Fibroblast of pulmonary artery (primary cell): ENCODE measurements around the gene PTPRN2.

Experiments used
- DNase-seq: peaks from one replicate; pipeline ENCODE4 v3.0.0-alpha.2; 2010; ENCODE audit warnings: low read depth
- H3K4me3 ChIP-seq: replicated peaks from 2 replicates; pipeline ENCODE4 v1.5.1; 2011; ENCODE audit warnings: low read depth, mild to moderate bottlenecking, control low read depth, low read length, moderate library complexity
- TF ChIP-seq, protein P1 (sequence below): IDR thresholded peaks from 2 replicates; pipeline ENCODE4 v1.5.1; 2011; ENCODE audit warnings: mild to moderate bottlenecking, control low read depth, low read length, inconsistent platforms; ENCODE audit errors: missing control alignments

The PTPRN2 gene

DNA sequence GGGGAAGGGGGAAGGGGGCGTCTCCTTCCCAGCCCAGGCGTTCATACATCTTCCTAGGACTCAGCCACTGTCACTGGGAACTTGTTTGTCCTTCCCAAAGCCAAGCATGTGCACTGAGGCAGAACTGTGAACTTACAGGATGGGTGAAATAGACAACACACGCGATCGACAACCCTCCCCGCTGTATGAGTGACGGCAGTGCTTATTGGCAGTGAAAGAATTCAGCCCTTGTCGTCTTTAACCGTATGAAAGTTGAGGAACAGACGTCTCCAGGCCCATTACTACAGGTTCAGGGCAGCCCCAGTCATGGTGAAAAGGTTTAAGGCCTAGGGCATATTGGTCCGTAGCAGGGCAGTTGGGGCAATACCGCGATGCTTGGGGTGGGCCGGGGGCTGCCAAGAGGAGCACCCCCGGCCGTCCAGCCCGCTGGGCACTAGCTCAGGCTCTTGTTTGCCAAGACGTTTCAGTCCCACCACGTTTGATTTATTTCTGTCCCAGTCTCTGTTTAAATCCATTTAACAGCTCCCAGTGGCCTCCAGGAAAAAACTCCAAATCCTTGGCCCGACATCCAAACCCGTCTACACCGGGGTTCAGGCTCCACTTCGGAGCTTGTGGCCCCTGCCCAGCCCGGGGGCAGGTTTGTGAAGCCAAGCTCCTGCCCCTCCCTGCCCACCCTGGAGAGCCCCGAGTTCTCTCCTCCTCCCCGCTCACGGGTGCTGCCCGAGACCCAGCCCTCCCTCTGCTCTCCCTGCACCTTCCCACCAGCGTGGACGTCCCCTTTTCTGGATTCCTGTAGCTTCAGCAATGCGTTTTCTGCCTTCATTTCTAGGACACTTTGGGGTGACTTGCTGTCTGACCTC is 1091.0 kb downstream of the PTPRN2 start:
- no peak for DNase-seq
- no peak overlapping the region for H3K4me3 ChIP-seq
- TF ChIP-seq, protein P1, sequence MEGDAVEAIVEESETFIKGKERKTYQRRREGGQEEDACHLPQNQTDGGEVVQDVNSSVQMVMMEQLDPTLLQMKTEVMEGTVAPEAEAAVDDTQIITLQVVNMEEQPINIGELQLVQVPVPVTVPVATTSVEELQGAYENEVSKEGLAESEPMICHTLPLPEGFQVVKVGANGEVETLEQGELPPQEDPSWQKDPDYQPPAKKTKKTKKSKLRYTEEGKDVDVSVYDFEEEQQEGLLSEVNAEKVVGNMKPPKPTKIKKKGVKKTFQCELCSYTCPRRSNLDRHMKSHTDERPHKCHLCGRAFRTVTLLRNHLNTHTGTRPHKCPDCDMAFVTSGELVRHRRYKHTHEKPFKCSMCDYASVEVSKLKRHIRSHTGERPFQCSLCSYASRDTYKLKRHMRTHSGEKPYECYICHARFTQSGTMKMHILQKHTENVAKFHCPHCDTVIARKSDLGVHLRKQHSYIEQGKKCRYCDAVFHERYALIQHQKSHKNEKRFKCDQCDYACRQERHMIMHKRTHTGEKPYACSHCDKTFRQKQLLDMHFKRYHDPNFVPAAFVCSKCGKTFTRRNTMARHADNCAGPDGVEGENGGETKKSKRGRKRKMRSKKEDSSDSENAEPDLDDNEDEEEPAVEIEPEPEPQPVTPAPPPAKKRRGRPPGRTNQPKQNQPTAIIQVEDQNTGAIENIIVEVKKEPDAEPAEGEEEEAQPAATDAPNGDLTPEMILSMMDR = no peak

DNA sequence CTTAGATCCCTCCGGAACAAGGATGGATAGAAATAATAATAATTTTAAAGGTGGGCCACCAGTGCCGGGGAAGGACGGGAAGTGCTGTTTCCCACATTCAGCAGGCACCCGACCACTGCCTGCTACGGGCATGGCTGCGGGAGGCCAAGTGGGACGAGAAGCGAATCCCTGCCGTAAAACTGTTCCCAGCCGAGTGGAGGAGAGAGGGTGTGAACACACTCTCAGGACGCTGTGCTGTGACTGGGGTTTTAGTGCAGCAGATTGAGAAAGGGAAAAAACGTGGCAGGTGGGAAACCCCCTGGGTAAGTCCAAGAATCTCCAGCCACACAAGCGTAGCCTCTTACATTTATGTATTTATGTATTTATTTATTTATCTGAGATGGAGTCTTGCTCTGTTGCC is 1092.0 kb downstream of the PTPRN2 start:
- TF ChIP-seq, protein P1 = no peak
- H3K4me3 ChIP-seq = no peak overlapping the region
- DNase-seq = no peak

DNA sequence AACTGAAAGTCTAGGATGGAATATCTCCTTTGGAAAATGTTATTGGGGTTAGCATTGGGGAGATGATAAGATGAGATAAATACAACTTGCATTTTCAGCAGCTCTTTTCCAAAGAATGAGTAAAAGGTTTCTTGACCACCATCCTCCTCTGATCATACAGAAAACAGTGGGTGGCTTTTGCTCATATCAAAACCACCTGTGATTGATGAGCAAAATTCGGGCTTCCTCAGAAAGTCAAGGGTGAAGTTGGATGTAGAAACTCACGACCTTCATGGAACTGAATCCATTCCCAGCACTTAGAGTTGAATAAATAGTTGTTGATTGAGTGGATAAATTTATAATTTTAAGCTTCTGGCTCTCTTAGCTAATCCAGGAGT is 1092.5 kb downstream of the PTPRN2 start:
- no peak for DNase-seq
- no peak overlapping the region for H3K4me3 ChIP-seq
- TF ChIP-seq, protein P1 = no peak

DNA sequence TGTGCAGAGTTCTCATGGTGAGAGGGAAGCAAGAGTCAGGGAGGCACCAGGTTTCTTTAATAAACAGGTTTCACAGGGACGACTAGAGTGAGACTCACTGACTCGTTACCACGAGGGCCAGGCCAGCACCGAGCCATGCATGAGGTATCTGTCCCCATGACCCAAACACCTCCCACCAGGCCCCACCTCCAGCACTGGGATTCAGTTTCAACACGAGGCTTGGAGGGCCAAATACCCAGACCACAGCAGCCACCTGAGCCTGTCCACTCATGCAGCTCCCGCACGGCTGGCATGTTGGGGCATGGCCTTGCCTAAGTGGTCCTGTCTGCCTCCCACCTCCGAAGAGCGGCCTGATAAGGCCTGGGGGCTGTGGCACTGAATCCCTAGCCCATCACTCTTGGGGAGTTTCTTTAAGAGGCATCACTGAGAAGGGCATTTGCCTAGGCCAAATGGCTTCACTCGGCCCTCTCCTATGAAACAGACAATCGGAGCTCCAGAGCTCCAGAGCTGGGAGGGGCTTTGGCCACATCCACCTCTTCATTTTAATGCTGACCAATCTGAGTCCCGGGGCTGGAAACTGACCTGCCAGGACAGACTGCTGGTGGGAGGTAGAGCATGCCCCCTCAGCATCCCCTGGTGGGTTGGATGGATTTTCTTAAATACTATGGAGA is 1093.0 kb downstream of the PTPRN2 start:
- DNase-seq = no peak
- no peak overlapping the region for H3K4me3 ChIP-seq
- TF ChIP-seq, protein P1 = no peak

DNA sequence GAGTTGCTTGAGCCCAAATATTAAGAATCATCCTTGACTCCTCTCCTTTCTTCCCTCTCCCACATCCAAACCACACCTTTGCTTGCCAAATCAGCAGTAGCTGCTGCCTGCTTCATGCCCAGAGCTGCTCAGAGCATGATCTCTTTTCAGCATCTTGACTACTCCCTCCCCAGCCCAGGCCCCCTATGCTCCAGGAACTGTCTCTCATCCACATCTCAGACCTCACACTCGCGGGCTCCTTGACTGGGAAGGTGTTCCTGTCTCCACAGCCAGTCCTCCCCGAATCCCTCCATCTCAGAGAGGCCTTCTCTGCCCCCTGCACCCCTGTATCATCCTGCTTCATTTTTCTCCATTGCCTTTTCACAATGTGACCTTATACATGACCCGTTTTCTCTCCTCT is 1093.8 kb downstream of the PTPRN2 start:
- TF ChIP-seq, protein P1 = no peak
- H3K4me3 ChIP-seq = no peak overlapping the region
- DNase-seq = no peak

DNA sequence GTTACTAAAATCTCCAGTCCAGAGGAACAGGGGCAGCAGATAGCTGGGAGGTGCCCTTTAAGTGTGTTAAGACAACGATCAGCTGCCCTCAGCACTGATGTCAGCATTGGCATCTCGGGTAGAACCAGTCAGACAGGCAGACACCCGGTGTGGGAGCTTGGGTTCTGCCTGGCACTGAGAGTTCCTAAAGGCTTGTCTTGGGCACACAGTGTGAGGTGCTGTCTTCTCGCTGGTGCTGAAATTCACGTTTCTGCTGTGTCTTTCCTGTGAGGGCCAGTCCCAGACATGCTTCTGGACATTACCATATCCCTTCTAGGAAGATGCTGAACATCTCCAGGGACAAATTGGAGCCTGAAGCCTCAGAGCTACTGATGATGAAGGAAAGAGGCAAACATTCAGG is 1094.6 kb downstream of the PTPRN2 start:
- H3K4me3 ChIP-seq = no peak overlapping the region
- TF ChIP-seq, protein P1 = no peak
- DNase-seq = no peak
